ENCODE measurements around the gene LTBP4. TPM values are rescaled to one million over a fixed set of nuclear protein-coding genes. Genes with fewer than 3 reads are reported as not detected.
"Not testable (repeated sequence)": the region's sequence is repeated elsewhere in the genome, so short reads cannot be mapped to it uniquely, and the experiment has no call there.

LTBP4 gene
- total and polyA plus RNA-seq, 2 experiments from 2014 or later = 158 to 203 TPM

DNA sequence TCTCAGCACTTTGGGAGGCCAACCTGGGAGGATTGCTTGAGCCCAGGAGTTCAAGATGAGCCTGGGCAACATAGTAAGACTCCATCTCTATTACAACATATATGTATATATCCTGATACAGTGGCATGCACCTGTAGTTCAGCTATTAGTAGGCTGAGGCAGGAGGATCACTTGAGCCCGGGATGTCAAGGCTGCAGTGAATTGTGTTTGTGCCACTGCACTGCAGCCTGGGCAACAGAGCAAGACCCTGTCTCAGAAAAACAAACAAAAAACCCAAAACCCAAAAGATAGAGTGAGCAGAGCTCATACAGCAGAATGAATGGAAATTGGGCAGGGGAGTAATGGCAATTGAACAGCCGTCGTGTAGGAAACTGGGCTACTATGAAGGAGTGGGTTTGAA, 41.8 kb upstream of the LTBP4 start:
- H3K27me3 ChIP-seq = peaks cover 79% of the 10 kb centered on the region
- no peaks in the 10 kb centered on the region for H3K9me3 ChIP-seq (ENCODE audit: low read depth)
- no peak overlapping the region for H3K27ac ChIP-seq
- TF ChIP-seq CTCF (IDR thresholded peaks at IDR 0.05; ENCODE audit: low read depth, low read length) = no peak
- H3K4me3 ChIP-seq = no peak overlapping the region
- no peak for DNase-seq (ENCODE audit: low read depth in 1 of 2, low spot score in 1 of 2)
- no peaks in the 10 kb centered on the region for H3K4me1 ChIP-seq (ENCODE audit: low read depth)
- H3K36me3 ChIP-seq = no peaks in the 10 kb centered on the region

DNA sequence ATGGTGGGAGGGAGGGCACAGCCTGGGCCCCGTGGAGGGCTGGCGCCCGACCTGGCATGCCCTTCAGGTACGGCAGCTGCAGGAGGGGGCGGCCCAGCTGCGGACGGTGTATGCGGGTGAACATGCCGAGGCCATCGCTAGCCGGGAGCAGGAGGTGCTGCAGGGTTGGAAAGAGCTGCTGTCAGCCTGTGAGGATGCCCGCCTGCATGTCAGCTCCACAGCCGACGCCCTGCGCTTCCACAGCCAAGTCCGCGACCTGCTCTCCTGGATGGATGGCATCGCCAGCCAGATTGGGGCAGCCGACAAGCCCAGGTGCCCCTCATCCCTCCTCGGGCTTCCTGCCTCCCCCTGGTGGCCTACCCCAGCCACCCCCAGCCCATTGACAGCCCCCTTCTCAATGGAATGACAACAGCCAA, 41.1 kb upstream of the LTBP4 start:
- no peak for TF ChIP-seq CTCF (IDR thresholded peaks at IDR 0.05; ENCODE audit: low read depth, low read length)
- peaks cover 79% of the 10 kb centered on the region for H3K27me3 ChIP-seq
- no peak for DNase-seq (ENCODE audit: low read depth in 1 of 2, low spot score in 1 of 2)
- H3K9me3 ChIP-seq (ENCODE audit: low read depth) = no peaks in the 10 kb centered on the region
- no peak overlapping the region for H3K4me3 ChIP-seq
- no peaks in the 10 kb centered on the region for H3K4me1 ChIP-seq (ENCODE audit: low read depth)
- H3K27ac ChIP-seq = no peak overlapping the region
- H3K36me3 ChIP-seq = no peaks in the 10 kb centered on the region

DNA sequence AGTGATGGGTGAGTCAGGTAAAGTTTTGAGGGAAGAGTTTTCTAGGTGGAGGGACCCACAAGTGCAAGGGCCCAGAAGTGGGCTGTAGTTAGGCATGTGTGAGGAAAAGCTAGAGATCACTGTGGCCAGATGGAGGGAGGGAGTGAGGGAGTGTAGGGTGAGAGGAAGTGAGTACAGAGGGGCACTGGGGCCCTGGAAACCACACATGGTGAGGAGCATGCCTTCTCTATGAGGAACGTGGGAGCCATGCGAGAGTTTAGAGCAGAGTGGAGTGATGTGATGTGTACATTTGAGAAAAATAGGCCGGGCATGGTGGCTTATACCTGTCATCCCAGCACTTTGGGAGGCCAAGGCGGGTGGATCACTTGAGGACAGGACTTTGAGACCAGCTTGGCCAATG, 39.2 kb upstream of the LTBP4 start:
- TF ChIP-seq CTCF (IDR thresholded peaks at IDR 0.05; ENCODE audit: low read depth, low read length) = no peak
- no peak overlapping the region for H3K27ac ChIP-seq
- no peaks in the 10 kb centered on the region for H3K4me1 ChIP-seq (ENCODE audit: low read depth)
- no peaks in the 10 kb centered on the region for H3K9me3 ChIP-seq (ENCODE audit: low read depth)
- DNase-seq (ENCODE audit: low read depth in 1 of 2, low spot score in 1 of 2) = no peak
- no peaks in the 10 kb centered on the region for H3K36me3 ChIP-seq
- no peak overlapping the region for H3K4me3 ChIP-seq
- peaks cover 80% of the 10 kb centered on the region for H3K27me3 ChIP-seq

DNA sequence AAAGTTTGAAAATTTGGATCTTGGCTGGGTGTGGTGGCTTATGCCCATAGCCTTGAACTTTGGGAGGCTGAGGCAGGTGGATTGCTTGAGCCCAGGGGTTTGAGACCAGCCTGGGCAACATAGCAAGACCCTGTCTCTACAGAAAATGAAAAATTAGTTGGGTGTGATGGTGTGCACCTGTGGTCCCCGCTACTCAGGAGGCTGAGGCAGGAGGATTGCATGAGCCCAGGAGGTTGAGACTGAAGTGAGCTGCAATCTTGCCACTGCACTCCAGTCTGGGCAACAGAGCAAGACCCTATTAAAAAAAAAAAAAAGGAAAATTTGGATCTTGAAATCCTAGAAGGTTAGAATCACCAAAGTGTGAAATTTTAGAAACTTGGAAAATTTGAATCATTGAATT, 36.6 kb upstream of the LTBP4 start:
- H3K27me3 ChIP-seq = peaks cover 90% of the 10 kb centered on the region
- H3K36me3 ChIP-seq; H3K4me3 ChIP-seq; DNase-seq (ENCODE audit: low read depth in 1 of 2, low spot score in 1 of 2); H3K27ac ChIP-seq; H3K4me1 ChIP-seq (ENCODE audit: low read depth); H3K9me3 ChIP-seq (ENCODE audit: low read depth): not testable (repeated sequence)

DNA sequence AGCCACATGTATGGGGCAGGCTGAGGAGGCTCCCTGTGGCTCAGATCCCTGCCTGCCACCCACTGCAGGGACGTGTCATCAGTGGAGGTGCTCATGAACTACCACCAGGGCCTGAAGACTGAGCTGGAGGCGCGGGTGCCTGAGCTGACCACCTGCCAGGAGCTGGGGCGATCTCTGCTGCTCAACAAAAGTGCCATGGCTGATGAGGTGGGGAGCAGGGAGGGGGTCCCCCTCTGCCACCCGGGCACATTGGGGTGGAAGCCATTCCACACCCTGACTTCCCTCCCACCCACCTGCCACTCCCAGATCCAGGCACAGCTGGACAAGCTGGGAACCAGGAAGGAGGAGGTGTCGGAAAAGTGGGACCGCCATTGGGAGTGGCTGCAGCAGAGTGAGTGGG, 35.8 kb upstream of the LTBP4 start:
- no peak for DNase-seq (ENCODE audit: low read depth in 1 of 2, low spot score in 1 of 2)
- no peak for TF ChIP-seq CTCF (IDR thresholded peaks at IDR 0.05; ENCODE audit: low read depth, low read length)
- peaks cover 90% of the 10 kb centered on the region for H3K27me3 ChIP-seq
- no peaks in the 10 kb centered on the region for H3K4me1 ChIP-seq (ENCODE audit: low read depth)
- H3K36me3 ChIP-seq = no peaks in the 10 kb centered on the region
- no peak overlapping the region for H3K4me3 ChIP-seq
- H3K27ac ChIP-seq = no peak overlapping the region
- H3K9me3 ChIP-seq (ENCODE audit: low read depth) = no peaks in the 10 kb centered on the region

DNA sequence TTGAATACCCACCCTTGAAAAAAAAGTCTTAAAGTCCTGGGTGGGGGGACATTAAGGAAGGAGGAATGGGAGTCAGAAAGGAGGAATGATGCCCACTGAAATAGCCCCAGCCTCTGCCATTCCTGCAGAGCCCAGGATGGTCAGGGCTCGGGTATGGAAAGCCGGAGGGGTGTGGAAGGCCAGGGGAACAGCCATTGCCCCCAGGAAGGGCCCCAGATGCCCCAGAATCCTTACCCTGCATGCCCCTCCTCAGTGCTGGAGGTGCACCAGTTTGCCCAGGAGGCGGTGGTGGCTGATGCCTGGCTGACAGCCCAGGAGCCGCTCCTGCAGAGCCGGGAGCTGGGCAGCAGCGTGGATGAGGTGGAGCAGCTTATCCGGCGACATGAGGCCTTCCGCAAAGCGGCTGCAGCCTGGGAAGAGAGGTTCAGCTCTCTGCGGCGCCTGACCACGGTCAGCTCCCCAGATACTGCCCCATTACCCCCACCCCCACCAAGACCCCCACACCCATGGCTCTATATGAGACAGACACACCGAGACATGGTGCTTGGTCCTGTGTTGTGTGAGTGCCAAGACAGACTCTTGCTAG, 35.2 kb upstream of the LTBP4 start:
- no peak for DNase-seq (ENCODE audit: low read depth in 1 of 2, low spot score in 1 of 2)
- H3K4me1 ChIP-seq (ENCODE audit: low read depth) = no peaks in the 10 kb centered on the region
- no peak for TF ChIP-seq CTCF (IDR thresholded peaks at IDR 0.05; ENCODE audit: low read depth, low read length)
- H3K27me3 ChIP-seq = peaks cover 83% of the 10 kb centered on the region
- H3K27ac ChIP-seq = no peak overlapping the region
- no peak overlapping the region for H3K4me3 ChIP-seq
- H3K36me3 ChIP-seq = no peaks in the 10 kb centered on the region
- H3K9me3 ChIP-seq (ENCODE audit: low read depth) = no peaks in the 10 kb centered on the region
